H9 (cell line): ENCODE measurements around the gene SPIRE2. TPM values are rescaled to one million over a fixed set of nuclear protein-coding genes. Genes with fewer than 3 reads are reported as not detected.

Experiments used
- DNase-seq: peaks from one replicate; pipeline ENCODE4 v3.0.0-alpha.2; 2017
- H2AFZ ChIP-seq: one replicate; pipeline ENCODE4 v1.6.1; 2013; ENCODE audit warnings: mild to moderate bottlenecking, low read length, control low read depth, moderate library complexity
- H2AK5ac ChIP-seq: 2 replicates; pipeline ENCODE4 v1.6.1; 2013; ENCODE audit warnings: low read length, control low read depth, mixed read lengths; ENCODE audit not compliant: insufficient read length
- H2BK120ac ChIP-seq: one replicate; pipeline ENCODE4 v1.6.1; 2013; ENCODE audit warnings: low read depth, mild to moderate bottlenecking, low read length, control low read depth, inconsistent platforms; ENCODE audit not compliant: poor library complexity, severe bottlenecking
- H2BK12ac ChIP-seq: 2 replicates; pipeline ENCODE4 v1.6.1; 2013; ENCODE audit warnings: low read length, control low read depth, mixed read lengths, low read depth; ENCODE audit not compliant: insufficient read length
- H2BK15ac ChIP-seq: 2 replicates; pipeline ENCODE4 v1.6.1; 2013; ENCODE audit warnings: low read depth, low read length, control low read depth
- H2BK20ac ChIP-seq: one replicate; pipeline ENCODE4 v1.6.1; 2013; ENCODE audit warnings: low read depth, mild to moderate bottlenecking, low read length, control low read depth, inconsistent platforms; ENCODE audit not compliant: poor library complexity, severe bottlenecking
- H2BK5ac ChIP-seq: 2 replicates; pipeline ENCODE4 v1.6.1; 2013; ENCODE audit warnings: low read length, control low read depth, mixed read lengths; ENCODE audit not compliant: insufficient read length
- H3K14ac ChIP-seq: 2 replicates; pipeline ENCODE4 v1.6.1; 2013; ENCODE audit warnings: low read length, control low read depth; ENCODE audit not compliant: insufficient read depth
- H3K18ac ChIP-seq: 2 replicates; pipeline ENCODE4 v1.6.1; 2013; ENCODE audit warnings: low read depth, mild to moderate bottlenecking, mixed read lengths, low read length, control low read depth; ENCODE audit not compliant: insufficient read length
- H3K23ac ChIP-seq: 2 replicates; pipeline ENCODE4 v1.6.1; 2013; ENCODE audit warnings: low read length, control low read depth, mixed read lengths, low read depth; ENCODE audit not compliant: insufficient read length
- H3K23me2 ChIP-seq: 2 replicates; pipeline ENCODE4 v1.6.1; 2013; ENCODE audit warnings: low read depth, mild to moderate bottlenecking, mixed read lengths, low read length, control low read depth; ENCODE audit not compliant: insufficient read length, poor library complexity, severe bottlenecking
- H3K27ac ChIP-seq: 2 replicates; pipeline ENCODE4 v1.5.1; 2013; ENCODE audit warnings: low read length, control low read depth, mixed read lengths, low read depth; ENCODE audit not compliant: insufficient read length
- H3K27me3 ChIP-seq: 2 replicates; pipeline ENCODE4 v1.6.1; 2013; ENCODE audit warnings: low read length, control low read depth, inconsistent platforms; ENCODE audit not compliant: insufficient read depth
- H3K4ac ChIP-seq: 2 replicates; pipeline ENCODE4 v1.6.1; 2013; ENCODE audit warnings: low read depth, mild to moderate bottlenecking, control low read depth, inconsistent platforms, low read length, moderate library complexity
- H3K4me1 ChIP-seq: 2 replicates; pipeline ENCODE4 v1.6.1; 2013; ENCODE audit warnings: low read length, control low read depth, inconsistent platforms; ENCODE audit not compliant: insufficient read depth
- H3K4me2 ChIP-seq: 2 replicates; pipeline ENCODE4 v1.6.1; 2013; ENCODE audit warnings: low read length, control low read depth, mixed read lengths; ENCODE audit not compliant: insufficient read length, insufficient read depth
- H3K56ac ChIP-seq: 2 replicates; pipeline ENCODE4 v1.6.1; 2013; ENCODE audit warnings: low read depth, mild to moderate bottlenecking, mixed read lengths, low read length, control low read depth; ENCODE audit not compliant: insufficient read length
- H3K79me1 ChIP-seq: 2 replicates; pipeline ENCODE4 v1.6.1; 2013; ENCODE audit warnings: low read depth, mild to moderate bottlenecking, moderate library complexity, low read length, control low read depth, inconsistent platforms; ENCODE audit not compliant: insufficient read depth, poor library complexity, severe bottlenecking
- H3K79me2 ChIP-seq: 2 replicates; pipeline ENCODE4 v1.6.1; 2013; ENCODE audit warnings: low read length, control low read depth, inconsistent platforms; ENCODE audit not compliant: insufficient read depth
- H3K9ac ChIP-seq: 2 replicates; pipeline ENCODE4 v1.6.1; 2013; ENCODE audit warnings: low read length, control low read depth, mixed read lengths; ENCODE audit not compliant: insufficient read length; ENCODE audit errors: extremely low read depth
- H3K9me3 ChIP-seq: one replicate; pipeline ENCODE4 v1.6.1; 2013; ENCODE audit warnings: low read depth, low read length, inconsistent platforms; ENCODE audit not compliant: control insufficient read depth
- H3T11ph ChIP-seq: one replicate; pipeline ENCODE4 v1.6.1; 2013; ENCODE audit warnings: mild to moderate bottlenecking, low read length, control low read depth, inconsistent platforms
- H4K20me1 ChIP-seq: one replicate; pipeline ENCODE4 v1.6.1; 2013; ENCODE audit not compliant: control insufficient read depth, insufficient read length, insufficient read depth
- H4K5ac ChIP-seq: 2 replicates; pipeline ENCODE4 v1.6.1; 2013; ENCODE audit warnings: low read depth, mild to moderate bottlenecking, mixed read lengths, low read length, control low read depth; ENCODE audit not compliant: insufficient read length
- H4K8ac ChIP-seq: replicated peaks from 2 replicates; pipeline ENCODE4 v1.6.1; 2013; ENCODE audit warnings: low read length, control low read depth, mixed read lengths, low read depth; ENCODE audit not compliant: insufficient read length
- H4K91ac ChIP-seq: 2 replicates; pipeline ENCODE4 v1.6.1; 2013; ENCODE audit warnings: low read depth, mild to moderate bottlenecking, moderate library complexity, mixed read lengths, low read length, control low read depth; ENCODE audit not compliant: insufficient read length
- H3K27ac Mint-ChIP-seq, 3 experiments: 2 replicates in 2 of 3; 3 replicates in 1 of 3; pipeline ENCODE4 v1.8.0; 2020 to 2021; ENCODE audit warnings: mixed read lengths in 3 of 3, mild to moderate bottlenecking in 1 of 3, moderate library complexity in 1 of 3
- H3K27me3 Mint-ChIP-seq: 2 replicates; pipeline ENCODE4 v1.8.0; 2021; ENCODE audit warnings: low read depth, mild to moderate bottlenecking, moderate library complexity, mixed read lengths
- H3K36me3 Mint-ChIP-seq, 3 experiments: 2 replicates in 2 of 3; 3 replicates in 1 of 3; pipeline ENCODE4 v1.8.0; 2020 to 2021; ENCODE audit warnings: low read depth in 3 of 3, mixed read lengths in 3 of 3; ENCODE audit not compliant: insufficient read depth in 1 of 3
- H3K4me1 Mint-ChIP-seq, 2 experiments: 2 replicates each; pipeline ENCODE4 v1.8.0; 2020; ENCODE audit warnings: mixed read lengths in 2 of 2
- H3K4me3 Mint-ChIP-seq, 2 experiments: 2 replicates in 1 of 2; 3 replicates in 1 of 2; pipeline ENCODE4 v1.8.0; 2020 to 2021; ENCODE audit warnings: mild to moderate bottlenecking in 2 of 2, mixed read lengths in 2 of 2, moderate library complexity in 1 of 2
- H3K9me3 Mint-ChIP-seq, 2 experiments: 2 replicates in 1 of 2; 3 replicates in 1 of 2; pipeline ENCODE4 v1.8.0; 2020; ENCODE audit warnings: mild to moderate bottlenecking in 2 of 2, mixed read lengths in 2 of 2, moderate library complexity in 1 of 2
- WGBS: extraction: QIAGEN DNeasy Blood & Tissue Kit; methylation state at CpG from one replicate; pipeline ENCODE4 v1.1.7; 2013; ENCODE audit warnings: missing lambda C conversion rate, low lambda C conversion rate, mixed read lengths; ENCODE audit not compliant: insufficient read length; ENCODE audit errors: extremely low coverage; 5-methylcytosine and 5-hydroxymethylcytosine counted together
- total RNA-seq: library from RNA; stranded (reverse); gene quantifications from 2 replicates; pipeline ENCODE4 v1.2.1, GENCODE V29; 2021
- TF ChIP-seq, protein P1 (sequence below): fragments of 200-600 bp; sonication (generic); conservative IDR thresholded peaks from 3 replicates; pipeline ENCODE4 v1.8.0; 2021; ENCODE audit warnings: antibody characterized with exemption, mild to moderate bottlenecking

Gene SPIRE2
- total RNA-seq, 1 experiment from 2014 or later: 6.9 TPM

DNA sequence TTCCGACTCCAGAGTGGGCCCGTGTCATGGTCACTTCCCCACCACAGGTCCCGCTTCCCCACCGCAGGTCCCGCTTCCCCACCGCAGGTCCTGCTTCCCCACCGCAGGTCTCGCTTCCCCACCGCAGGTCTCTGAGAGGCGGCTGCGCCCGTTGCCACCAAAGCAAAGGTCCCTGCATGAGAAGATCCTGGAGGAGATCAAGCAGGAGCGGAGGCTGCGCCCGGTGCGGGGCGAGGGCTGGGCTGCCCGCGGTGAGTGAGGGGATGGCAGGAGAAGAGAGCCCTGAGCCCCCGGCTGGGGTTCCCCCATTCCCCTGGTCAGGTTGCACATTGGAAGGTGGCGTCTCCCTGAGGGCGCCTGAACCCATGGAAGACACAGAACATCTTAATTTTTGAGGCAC lies 27.7 kb downstream of the SPIRE2 start:
- Histone ChIP-seq H3K79me2 (no peaks in the 10 kb centered on the region), H4K20me1 (no peaks in the 10 kb centered on the region), H3K14ac (no peak overlapping the region), H2BK12ac (no peak overlapping the region), H3K27me3 (no peaks in the 10 kb centered on the region), H3K27ac (no peak overlapping the region), H3K4me1 (no peaks in the 10 kb centered on the region), H3K9me3 (no peaks in the 10 kb centered on the region), H4K8ac (no peak overlapping the region), H3K23me2 (no peaks in the 10 kb centered on the region), H2BK20ac (no peak overlapping the region), H2AFZ (no peak overlapping the region), H4K91ac (no peak overlapping the region), H3T11ph (no peak overlapping the region), H2BK120ac (no peak overlapping the region), H3K79me1 (no peaks in the 10 kb centered on the region), H3K23ac (no peak overlapping the region), H4K5ac (no peak overlapping the region), H3K18ac (no peak overlapping the region), H3K9ac (no peak overlapping the region), H2AK5ac (no peak overlapping the region), H3K4me2 (no peak overlapping the region), H3K4ac (no peak overlapping the region), H2BK15ac (no peak overlapping the region), H3K56ac (no peak overlapping the region), H2BK5ac (no peak overlapping the region)
- Mint-ChIP-seq H3K9me3 (no peaks in the 10 kb centered on the region), H3K27me3 (no peaks in the 10 kb centered on the region; the same call in 1 of the 2 replicates), H3K36me3 (no peaks in the 10 kb centered on the region; a peak in 1 of 7 replicates), H3K4me1 (peaks cover 3% of the 10 kb centered on the region in 2 experiments; a peak in 3 of 4 replicates), H3K27ac (no peak overlapping the region), H3K4me3 (no peak overlapping the region)
- WGBS: no CpG with 5 or more reads among the region's 22 CpGs
- TF ChIP-seq, protein P1, sequence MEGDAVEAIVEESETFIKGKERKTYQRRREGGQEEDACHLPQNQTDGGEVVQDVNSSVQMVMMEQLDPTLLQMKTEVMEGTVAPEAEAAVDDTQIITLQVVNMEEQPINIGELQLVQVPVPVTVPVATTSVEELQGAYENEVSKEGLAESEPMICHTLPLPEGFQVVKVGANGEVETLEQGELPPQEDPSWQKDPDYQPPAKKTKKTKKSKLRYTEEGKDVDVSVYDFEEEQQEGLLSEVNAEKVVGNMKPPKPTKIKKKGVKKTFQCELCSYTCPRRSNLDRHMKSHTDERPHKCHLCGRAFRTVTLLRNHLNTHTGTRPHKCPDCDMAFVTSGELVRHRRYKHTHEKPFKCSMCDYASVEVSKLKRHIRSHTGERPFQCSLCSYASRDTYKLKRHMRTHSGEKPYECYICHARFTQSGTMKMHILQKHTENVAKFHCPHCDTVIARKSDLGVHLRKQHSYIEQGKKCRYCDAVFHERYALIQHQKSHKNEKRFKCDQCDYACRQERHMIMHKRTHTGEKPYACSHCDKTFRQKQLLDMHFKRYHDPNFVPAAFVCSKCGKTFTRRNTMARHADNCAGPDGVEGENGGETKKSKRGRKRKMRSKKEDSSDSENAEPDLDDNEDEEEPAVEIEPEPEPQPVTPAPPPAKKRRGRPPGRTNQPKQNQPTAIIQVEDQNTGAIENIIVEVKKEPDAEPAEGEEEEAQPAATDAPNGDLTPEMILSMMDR: no peak
- no peak for DNase-seq
